Keratinocyte (primary cell): ENCODE data around the gene TXNL4A. TPM values are rescaled to one million over a fixed set of nuclear protein-coding genes. Genes with fewer than 3 reads are reported as not detected.
"Not testable (repeated sequence)": the region's sequence is repeated elsewhere in the genome, so short reads cannot be mapped to it uniquely, and the experiment has no call there.

Source experiments
- DNase-seq: peaks from one replicate; pipeline ENCODE4 v3.0.0-alpha.2; 2011; ENCODE audit warnings: low read depth, missing footprints, low spot score
- FAIRE-seq: peaks from 2 replicates; lab custom pipeline; 2011; peaks lifted over from hg19 to GRCh38; lab: Jason Lieb, UNC
- H2AFZ ChIP-seq: 2 replicates; pipeline ENCODE4 v1.6.0; 2012; ENCODE audit warnings: low read length, control low read depth, inconsistent platforms; ENCODE audit not compliant: control insufficient read depth
- H3K27ac ChIP-seq: 2 replicates; pipeline ENCODE4 v1.5.1; 2011; ENCODE audit warnings: low read length; ENCODE audit not compliant: control insufficient read depth, insufficient read depth
- H3K27me3 ChIP-seq: 3 replicates; pipeline ENCODE4 v1.6.0; 2011; ENCODE audit warnings: low read length; ENCODE audit not compliant: control insufficient read depth, insufficient read depth; ENCODE audit errors: extremely low read depth
- H3K36me3 ChIP-seq, 2 experiments: 2 replicates in 1 of 2; 3 replicates in 1 of 2; pipeline ENCODE4 v1.5.1; 2011; ENCODE audit warnings: low read length in 2 of 2, mild to moderate bottlenecking in 1 of 2; ENCODE audit not compliant: control insufficient read depth in 2 of 2, insufficient read depth in 2 of 2; ENCODE audit errors: extremely low read depth in 1 of 2
- H3K4me1 ChIP-seq: 3 replicates; pipeline ENCODE4 v1.5.1; 2011; ENCODE audit warnings: low read length; ENCODE audit not compliant: control insufficient read depth, insufficient read depth; ENCODE audit errors: extremely low read depth
- H3K4me2 ChIP-seq: 3 replicates; pipeline ENCODE4 v1.6.0; 2011; ENCODE audit warnings: low read depth, low read length; ENCODE audit not compliant: control insufficient read depth, insufficient read depth; ENCODE audit errors: extremely low read depth
- H3K4me3 ChIP-seq, 3 experiments: fragments of 200-600 bp in 1 of 3; sonication (generic) in 1 of 3; 2 replicates in 2 of 3; 3 replicates in 1 of 3; pipeline ENCODE4 v1.5.1; 2011 to 2016; ENCODE audit warnings: low read length in 3 of 3, mild to moderate bottlenecking in 3 of 3, control low read depth in 2 of 3, inconsistent platforms in 1 of 3, low read depth in 1 of 3, mixed read lengths in 1 of 3, mixed run types in 1 of 3, moderate library complexity in 1 of 3; ENCODE audit not compliant: control insufficient read depth in 2 of 3, insufficient read depth in 2 of 3; ENCODE audit errors: extremely low read depth in 1 of 3
- H3K79me2 ChIP-seq: 2 replicates; pipeline ENCODE4 v1.6.0; 2012; ENCODE audit warnings: low read length; ENCODE audit not compliant: control insufficient read depth, insufficient read depth
- H3K9ac ChIP-seq: 3 replicates; pipeline ENCODE4 v1.6.0; 2011; ENCODE audit warnings: low read length; ENCODE audit not compliant: control insufficient read depth, insufficient read depth; ENCODE audit errors: extremely low read depth
- H3K9me1 ChIP-seq: 3 replicates; pipeline ENCODE4 v1.6.0; 2011; ENCODE audit warnings: low read length; ENCODE audit not compliant: control insufficient read depth, insufficient read depth; ENCODE audit errors: extremely low read depth
- H3K9me3 ChIP-seq: 2 replicates; pipeline ENCODE4 v1.5.1; 2012; ENCODE audit warnings: low read depth, low read length; ENCODE audit not compliant: control insufficient read depth
- H4K20me1 ChIP-seq: 3 replicates; pipeline ENCODE4 v1.6.0; 2011; ENCODE audit warnings: low read length; ENCODE audit not compliant: control insufficient read depth, insufficient read depth; ENCODE audit errors: extremely low read depth
- EZH2 ChIP-seq: IDR thresholded peaks from one replicate; pipeline ENCODE4 v1.6.1; 2012; ENCODE audit warnings: inconsistent platforms, mild to moderate bottlenecking, low read length, moderate library complexity
- dilution Hi-C: fragments of 300-500 bp; cut with MboI; formaldehyde crosslinking; loops from one replicate; pipeline ENCODE4 v1.7.0; 2020; ENCODE audit warnings: low sequenced_read_pairs; ENCODE audit not compliant: extremely low pct_ligation_motif_present
- polyA plus RNA-seq, 5 experiments: library from polyadenylated mRNA; depleted of rRNA in 3 of 5; stranded (reverse) in 3 of 5; stranded (forward) in 1 of 5; unstranded in 1 of 5; fragments of >200 nt; gene quantifications; 1 replicate in 1 of 5; 2 replicates in 3 of 5; 3 replicates in 1 of 5; pipeline versions ENCODE4 v1.2.1 to v1.2.3, GENCODE V29; 2011 to 2012; ENCODE audit warnings: missing spikeins in 2 of 5, low read depth in 1 of 5, low replicate concordance in 1 of 5
- TF ChIP-seq, protein P1 (sequence below), 3 experiments: IDR thresholded peaks in 1 of 3; conservative IDR thresholded peaks in 1 of 3; optimal IDR thresholded peaks in 1 of 3; 2 replicates in 2 of 3; 3 replicates in 1 of 3; pipeline versions ENCODE3 to v1.5.1; 2011; ENCODE audit warnings: low read length in 3 of 3, mild to moderate bottlenecking in 3 of 3, moderate library complexity in 2 of 3, control low read depth in 1 of 3, inconsistent platforms in 1 of 3; ENCODE audit not compliant: insufficient read depth in 2 of 3; ENCODE audit errors: extremely low read depth in 1 of 3

TXNL4A gene
- polyA plus RNA-seq, 1 donor (not counting 4 experiments of a cell fraction or from before 2014, with no cell fraction given): 142 TPM

DNA sequence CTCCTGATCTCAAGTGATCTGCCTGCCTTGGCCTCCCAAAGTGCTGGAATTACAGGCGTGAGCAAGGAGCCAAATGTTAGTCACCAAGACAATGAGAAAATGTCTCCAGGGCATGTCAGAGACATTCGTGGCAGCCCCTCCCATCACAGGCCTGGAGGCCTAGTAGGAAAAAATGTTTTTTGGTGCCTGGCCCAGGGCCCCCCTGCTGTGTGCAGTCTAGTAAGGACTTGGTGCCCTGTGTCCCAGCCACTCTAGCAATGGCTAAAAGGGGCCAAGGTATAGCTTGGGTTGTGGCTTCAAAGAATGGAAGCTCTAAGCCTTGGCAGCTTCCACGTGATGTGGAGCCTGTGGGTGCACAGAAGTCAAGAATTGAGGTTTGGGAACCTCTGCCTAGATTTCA, 12.5 kb upstream of the TXNL4A start:
- Histone ChIP-seq H4K20me1 (no peaks in the 10 kb centered on the region), H3K4me3 (no peak overlapping the region), H3K27me3 (no peaks in the 10 kb centered on the region), H3K36me3 (no peaks in the 10 kb centered on the region), H3K27ac (no peak overlapping the region), H3K9me3 (peaks cover 3% of the 10 kb centered on the region), H3K4me2 (no peak overlapping the region), H2AFZ (no peak overlapping the region), H3K4me1 (no peaks in the 10 kb centered on the region), H3K9me1 (no peaks in the 10 kb centered on the region), H3K9ac (no peak overlapping the region), H3K79me2 (no peaks in the 10 kb centered on the region)
- TF ChIP-seq, protein P1, sequence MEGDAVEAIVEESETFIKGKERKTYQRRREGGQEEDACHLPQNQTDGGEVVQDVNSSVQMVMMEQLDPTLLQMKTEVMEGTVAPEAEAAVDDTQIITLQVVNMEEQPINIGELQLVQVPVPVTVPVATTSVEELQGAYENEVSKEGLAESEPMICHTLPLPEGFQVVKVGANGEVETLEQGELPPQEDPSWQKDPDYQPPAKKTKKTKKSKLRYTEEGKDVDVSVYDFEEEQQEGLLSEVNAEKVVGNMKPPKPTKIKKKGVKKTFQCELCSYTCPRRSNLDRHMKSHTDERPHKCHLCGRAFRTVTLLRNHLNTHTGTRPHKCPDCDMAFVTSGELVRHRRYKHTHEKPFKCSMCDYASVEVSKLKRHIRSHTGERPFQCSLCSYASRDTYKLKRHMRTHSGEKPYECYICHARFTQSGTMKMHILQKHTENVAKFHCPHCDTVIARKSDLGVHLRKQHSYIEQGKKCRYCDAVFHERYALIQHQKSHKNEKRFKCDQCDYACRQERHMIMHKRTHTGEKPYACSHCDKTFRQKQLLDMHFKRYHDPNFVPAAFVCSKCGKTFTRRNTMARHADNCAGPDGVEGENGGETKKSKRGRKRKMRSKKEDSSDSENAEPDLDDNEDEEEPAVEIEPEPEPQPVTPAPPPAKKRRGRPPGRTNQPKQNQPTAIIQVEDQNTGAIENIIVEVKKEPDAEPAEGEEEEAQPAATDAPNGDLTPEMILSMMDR (optimal IDR thresholded peaks at IDR 0.05 in 1 of 3, IDR thresholded peaks at IDR 0.05 in 1 of 3, conservative IDR thresholded peaks at IDR 0.05 in 1 of 3; ENCODE audit: extremely low read depth in 1 of 3, insufficient read depth in 2 of 3, low read length in 3 of 3): no peak
- TF ChIP-seq EZH2: no peak
- DNase-seq (no peak), FAIRE-seq (no peak)
- dilution Hi-C loops: no loop called here

DNA sequence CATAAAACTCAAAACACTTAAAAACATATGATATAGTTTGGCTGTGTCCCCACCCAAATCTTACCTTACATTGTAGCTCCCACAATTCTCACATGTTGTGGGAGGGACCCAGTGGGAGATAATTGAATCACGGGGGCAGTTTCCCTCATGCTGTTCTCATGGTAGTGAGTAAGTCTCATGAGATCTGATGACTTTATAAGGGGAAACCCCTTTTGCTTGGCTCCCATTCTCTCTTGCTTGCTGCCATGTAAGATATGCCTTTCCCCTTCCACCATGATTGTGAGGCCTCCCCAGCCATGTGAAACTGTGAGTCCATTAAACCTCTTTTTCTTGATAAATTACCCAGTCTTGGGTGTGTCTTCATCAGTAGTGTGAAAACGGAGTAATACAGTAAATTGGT, 11.3 kb upstream of the TXNL4A start:
- H3K27me3 ChIP-seq, H3K79me2 ChIP-seq, H3K36me3 ChIP-seq, H3K4me1 ChIP-seq, DNase-seq, H3K9me1 ChIP-seq, H2AFZ ChIP-seq, H3K4me2 ChIP-seq, H3K9ac ChIP-seq, FAIRE-seq, H3K9me3 ChIP-seq, H3K27ac ChIP-seq, H4K20me1 ChIP-seq, H3K4me3 ChIP-seq, dilution Hi-C loops: not testable (repeated sequence)

DNA sequence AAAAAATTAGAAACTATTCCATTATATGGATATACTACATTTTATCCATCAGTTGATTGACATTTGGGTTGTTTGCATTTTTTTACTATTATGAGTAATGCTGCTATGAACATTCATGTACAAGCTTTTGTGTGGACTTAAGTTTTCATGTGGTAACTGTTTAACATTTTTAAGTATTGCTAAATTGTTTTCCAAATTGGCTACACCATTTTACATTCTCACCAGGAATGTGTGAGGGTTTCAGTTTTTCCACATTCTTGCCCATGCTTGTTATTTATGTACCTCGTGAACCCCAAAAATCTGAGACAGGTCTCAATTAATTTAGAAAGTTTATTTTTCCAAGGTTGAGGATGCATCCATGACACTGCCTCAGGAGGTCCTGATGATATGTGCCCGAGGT, 3.1 kb upstream of the TXNL4A start:
- Histone ChIP-seq H3K79me2 (peaks cover 18% of the 10 kb centered on the region), H3K27me3 (no peaks in the 10 kb centered on the region), H3K36me3 (no peaks in the 10 kb centered on the region), H3K27ac (no peak overlapping the region), H3K4me3 (no peak overlapping the region), H4K20me1 (peaks cover 9% of the 10 kb centered on the region), H3K4me1 (peaks cover 8% of the 10 kb centered on the region), H3K4me2 (no peak overlapping the region), H3K9me1 (no peaks in the 10 kb centered on the region), H3K9me3 (no peaks in the 10 kb centered on the region), H3K9ac (no peak overlapping the region), H2AFZ (no peak overlapping the region)
- DNase-seq (no peak), FAIRE-seq (no peak)
- dilution Hi-C loops: no loop called here
- no peak for TF ChIP-seq EZH2
- TF ChIP-seq, protein P1 (optimal IDR thresholded peaks at IDR 0.05 in 1 of 3, IDR thresholded peaks at IDR 0.05 in 1 of 3, conservative IDR thresholded peaks at IDR 0.05 in 1 of 3; ENCODE audit: extremely low read depth in 1 of 3, insufficient read depth in 2 of 3, low read length in 3 of 3): no peak
